Stomach (tissue), 4 donors: ENCODE data around the gene ETNK1.

Source experiments
- POLR2A ChIP-seq, 4 donors: fragments of 450-650 bp; IDR thresholded peaks; one replicate each; pipeline ENCODE4 v1.6.1; 2016; ENCODE audit warnings: antibody characterized with exemption in 4 of 4, control low read depth in 2 of 4, mild to moderate bottlenecking in 1 of 4, moderate library complexity in 1 of 4
- POLR2AphosphoS5 ChIP-seq, 3 donors: sonication (generic); formaldehyde crosslinking; IDR thresholded peaks; one replicate each; pipeline ENCODE4 v1.6.1; 2016; ENCODE audit warnings: antibody characterized with exemption in 3 of 3

- TF ChIP-seq POLR2A (IDR thresholded peaks at IDR 0.05) (no peak), POLR2AphosphoS5 (IDR thresholded peaks at IDR 0.05) (no peak)
Measured at GRCh38 chr12:22667122-22667521, 42.2 kb downstream of the ETNK1 start.
